CD4-positive, alpha-beta T cell treated with Interleukin-21 for 1 hour (primary cell): ENCODE results near the gene SNX1.
"Not testable (repeated sequence)": the region's sequence is repeated elsewhere in the genome, so short reads cannot be mapped to it uniquely, and the experiment has no call there.

Experiments used
- DNase-seq: peaks from one replicate; pipeline ENCODE4 v3.0.0-alpha.2; 2020

Gene SNX1

DNA sequence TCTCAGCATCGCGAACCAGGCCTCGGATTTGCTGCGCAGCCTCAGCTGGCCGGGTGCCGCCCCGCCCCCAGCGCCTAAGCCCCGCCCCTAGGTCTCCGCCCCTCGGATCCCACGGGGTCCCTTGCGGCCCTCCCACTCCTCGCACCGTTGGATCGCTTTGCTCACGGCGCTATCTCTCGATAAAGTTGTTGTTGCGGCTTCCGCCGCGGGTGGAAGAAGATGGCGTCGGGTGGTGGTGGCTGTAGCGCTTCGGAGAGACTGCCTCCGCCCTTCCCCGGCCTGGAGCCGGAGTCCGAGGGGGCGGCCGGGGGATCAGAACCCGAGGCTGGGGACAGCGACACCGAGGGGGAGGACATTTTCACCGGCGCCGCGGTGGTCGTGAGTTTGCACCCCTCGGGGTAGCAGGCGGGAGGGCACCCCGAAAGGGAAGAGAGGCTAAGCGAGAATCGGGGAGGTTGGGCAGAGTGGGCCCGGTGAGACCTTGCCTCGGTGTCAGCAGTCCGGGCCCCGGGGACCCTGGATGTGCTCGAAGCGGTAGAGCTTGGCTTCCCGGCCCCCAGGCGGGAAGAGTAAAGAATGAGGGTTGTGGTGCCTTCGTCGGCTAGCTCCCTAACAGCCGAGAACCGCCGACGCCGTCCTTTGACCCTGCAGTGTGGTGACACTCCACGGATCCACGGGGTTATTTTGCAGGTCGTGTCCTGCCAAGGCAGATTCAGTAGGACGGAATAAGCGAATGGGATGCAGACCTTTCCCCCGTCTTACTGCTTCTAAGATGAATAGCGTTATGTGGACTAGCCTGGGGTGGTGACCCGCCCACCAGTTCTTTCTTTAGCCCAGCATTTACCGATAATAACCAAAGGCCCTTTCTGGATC lies at the start of gene SNX1:
SNX1 (plus strand) TSS at position 188 of the 873 bp plus-strand sequence; CDS start at position 220, 32 bp downstream.
- peak; percentile 98 for DNase-seq

DNA sequence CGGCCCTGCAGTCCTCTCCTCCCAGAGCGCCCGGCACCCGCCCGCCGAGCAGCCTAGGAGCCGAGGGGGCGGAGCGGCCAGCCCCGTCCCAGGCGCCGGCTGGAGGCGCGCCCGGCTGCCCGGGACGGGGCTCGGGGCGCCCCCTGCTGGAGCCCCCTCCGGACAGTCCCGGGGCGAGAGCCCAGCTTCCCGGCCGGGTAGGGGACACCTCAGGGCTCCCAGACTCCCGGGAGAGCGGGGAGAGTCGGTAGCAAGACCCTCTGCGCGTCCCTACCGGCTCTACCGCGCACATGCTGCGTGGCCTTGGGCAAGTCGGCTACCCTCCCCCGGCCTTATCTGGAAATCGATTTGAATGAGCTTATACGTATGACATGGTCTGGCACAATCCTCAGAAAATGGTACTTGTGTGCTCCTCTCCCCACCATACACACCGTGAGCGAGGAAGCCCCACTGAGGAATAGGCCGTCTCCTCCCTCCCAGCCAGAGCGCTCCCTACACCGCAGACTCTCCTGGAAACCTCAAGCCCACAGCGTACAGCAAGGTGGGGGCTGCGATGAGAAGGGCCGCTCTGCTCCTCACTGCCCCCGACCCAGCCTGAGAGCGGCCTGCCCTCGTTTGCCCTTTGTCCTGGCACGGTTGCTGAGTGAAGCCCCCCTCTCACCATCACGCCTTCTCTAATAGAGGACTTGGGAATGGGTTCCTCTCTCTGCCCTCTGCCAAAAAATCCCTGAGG lies 49.2 kb upstream of the SNX1 start, which contains the start of gene DAPK2:
DAPK2 (minus strand) TSS at position 65 of the 733 bp plus-strand sequence. CDS start 6,224 bp downstream, outside the sequence.
- peak; percentile 71 for DNase-seq

GRCh38 chr15:64048781-64049460 lies 46.9 kb upstream of the SNX1 start:
- DNase-seq = no peak

DNA sequence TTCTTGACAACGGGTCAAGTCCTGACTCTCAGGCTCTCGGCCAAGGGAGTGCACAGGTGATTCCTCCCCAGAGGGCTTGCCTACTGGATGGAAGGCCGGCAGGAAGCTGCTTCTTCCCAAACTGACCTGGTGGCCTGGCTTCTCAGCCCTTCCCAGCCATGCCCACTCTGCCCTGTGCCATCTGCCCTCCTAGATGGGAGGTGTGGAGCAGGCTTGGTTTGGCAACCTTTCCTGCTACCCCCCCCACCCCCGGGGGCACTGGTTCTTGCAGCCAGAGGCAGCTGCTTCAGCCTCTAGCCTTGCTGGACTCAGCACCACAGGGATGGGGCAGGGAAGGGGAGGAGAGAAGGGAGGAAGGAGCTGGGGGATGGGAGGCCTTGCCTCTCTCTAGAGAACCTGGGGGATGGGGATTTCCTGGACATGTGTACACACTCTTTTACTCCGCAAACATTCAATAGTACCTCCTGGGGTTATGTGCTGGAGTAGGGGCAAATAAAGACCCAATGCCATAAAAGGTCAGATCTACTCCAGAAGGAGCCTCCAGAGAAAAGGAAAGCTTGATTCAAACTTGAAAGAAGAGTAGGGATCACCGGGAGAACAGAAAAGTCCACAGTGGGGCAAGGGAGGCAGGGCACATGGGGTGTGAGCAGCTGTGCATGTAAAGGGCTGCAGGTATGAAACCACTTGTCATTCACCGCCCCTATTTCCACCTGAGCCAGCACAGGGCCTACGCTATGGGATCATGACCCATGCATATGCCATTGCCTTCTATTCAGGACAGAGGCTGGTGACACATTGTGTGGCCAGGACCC lies 45.3 kb upstream of the SNX1 start:
- no peak for DNase-seq

DNA sequence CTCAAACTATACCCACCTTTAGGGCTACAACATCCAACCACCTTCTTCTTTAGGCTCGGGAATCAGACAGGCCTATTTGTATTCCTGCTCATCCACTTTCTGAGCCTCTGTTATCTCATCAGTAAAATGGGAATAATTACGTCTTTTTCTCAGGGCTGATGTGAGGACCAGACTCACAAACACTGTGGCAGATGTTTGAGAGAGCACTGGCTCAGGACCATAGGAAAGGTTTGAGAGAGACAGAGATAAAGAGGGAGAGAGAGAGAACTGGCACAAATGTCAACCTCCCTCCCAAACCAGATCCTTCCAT lies 44.7 kb upstream of the SNX1 start:
- DNase-seq = no peak

DNA sequence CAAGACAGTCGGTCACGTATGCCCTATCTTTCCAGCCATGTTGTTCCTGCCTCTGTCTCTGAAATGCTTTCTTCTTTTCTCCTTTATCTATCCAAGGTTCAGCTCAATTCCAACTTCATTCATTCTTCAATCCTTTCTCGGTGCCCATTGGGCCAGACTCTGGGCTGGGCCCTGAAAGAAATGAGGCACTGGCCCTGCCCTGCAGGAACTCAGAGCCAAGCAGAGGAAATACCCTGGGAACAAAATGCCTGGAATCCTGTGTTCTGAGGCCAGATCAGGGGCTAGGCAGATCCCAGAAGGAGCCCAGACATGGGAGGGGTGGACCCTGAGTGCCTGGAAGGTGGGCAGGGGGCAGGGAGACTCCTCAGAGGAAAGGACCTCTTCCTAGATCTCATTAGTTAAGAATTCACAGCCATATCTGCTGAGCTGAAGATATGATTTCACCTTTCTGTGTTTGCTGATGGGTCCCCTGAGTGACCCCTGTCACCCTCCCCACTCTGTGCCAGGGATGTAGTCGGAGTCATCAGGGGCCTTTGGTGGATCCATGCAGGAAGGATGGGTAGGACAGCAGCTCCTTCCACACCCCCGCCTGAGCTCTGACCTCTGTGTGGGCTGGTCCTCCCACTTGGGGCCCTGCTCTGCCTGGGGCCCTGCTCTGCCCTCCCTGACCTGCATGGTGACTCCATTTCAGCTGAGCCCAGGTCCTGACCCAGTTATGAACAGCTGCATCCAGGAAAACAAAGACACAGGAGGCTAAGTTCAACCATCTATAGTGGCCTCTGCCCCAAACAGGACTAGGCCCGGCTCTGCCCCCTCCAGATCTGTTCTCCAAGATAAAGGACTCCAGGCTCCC lies 44.1 kb upstream of the SNX1 start:
- no peak for DNase-seq

- DNase-seq = no peak
Observed at GRCh38 chr15:64052925-64053491, 42.8 kb upstream of the SNX1 start.

GRCh38 chr15:64053674-64054073 lies 42.1 kb upstream of the SNX1 start:
- not testable (repeated sequence) for DNase-seq

GRCh38 chr15:64058279-64058678 lies 37.5 kb upstream of the SNX1 start:
- no peak for DNase-seq

- not testable (repeated sequence) for DNase-seq
Observed at GRCh38 chr15:64059104-64059503, 36.7 kb upstream of the SNX1 start.

DNA sequence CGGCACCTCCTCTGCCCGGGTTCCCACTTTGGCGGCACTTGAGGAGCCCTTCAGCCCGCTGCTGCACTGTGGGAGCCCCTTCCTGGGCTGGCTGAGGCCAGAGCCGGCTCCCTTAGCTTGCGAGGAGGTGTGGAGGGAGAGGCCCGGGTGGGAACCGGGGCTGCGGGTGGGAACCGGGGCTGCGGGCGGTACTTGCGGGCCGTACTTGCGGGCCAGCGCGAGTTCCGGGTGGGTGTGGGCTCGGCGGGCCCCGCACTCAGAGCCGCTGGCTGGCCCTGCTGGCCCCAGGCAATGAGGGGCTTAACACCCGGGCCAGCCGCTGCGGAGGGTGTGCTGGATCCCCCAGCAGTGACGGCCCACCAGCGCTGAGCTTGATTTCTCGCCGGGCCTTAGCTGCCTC lies 35.1 kb upstream of the SNX1 start:
- DNase-seq = no peak

DNA sequence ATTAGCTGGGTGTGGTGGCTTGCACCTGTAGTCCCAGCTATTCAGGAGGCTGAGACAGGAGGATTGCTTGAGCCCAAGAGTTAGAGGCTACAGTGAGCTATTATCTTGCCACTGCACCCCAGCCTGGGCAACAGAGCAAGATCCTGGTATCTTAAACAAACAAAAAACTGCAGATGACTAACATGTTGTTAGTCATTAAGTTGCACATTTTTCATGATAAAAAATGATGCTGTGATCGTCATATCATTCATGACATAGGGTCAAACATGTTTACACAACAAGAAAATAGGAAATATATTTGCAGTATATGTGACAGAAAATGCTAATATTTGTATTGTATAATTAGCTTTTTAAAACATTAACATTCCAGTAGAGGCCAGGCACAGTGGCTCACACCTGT lies 29.3 kb upstream of the SNX1 start:
- DNase-seq = no peak

DNA sequence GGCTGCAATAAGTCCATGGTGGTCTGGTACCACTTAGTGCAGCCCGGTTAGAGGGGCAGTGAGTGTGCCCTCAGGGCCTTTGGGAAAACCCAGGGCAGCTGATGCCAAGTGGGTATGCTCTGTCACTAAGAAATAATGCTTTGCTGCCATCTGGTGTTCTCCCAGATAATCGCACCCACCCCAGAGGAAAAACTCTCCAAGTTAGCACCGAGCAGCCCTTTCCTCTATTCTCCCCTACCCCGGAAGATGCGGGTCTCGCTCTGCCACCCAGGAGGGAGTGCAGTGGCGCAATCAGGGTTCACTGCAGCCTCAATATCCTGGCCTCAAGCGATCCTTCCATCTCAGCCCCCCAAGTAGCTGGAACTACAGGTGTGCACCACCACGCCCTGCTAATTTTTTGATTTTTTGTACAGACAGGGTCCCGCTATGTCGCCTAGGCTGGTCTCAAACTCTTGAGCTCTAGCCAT lies 28.2 kb upstream of the SNX1 start:
- DNase-seq = peak; percentile 78

- no peak for DNase-seq
Observed at GRCh38 chr15:64068133-64068532, 27.6 kb upstream of the SNX1 start.

DNA sequence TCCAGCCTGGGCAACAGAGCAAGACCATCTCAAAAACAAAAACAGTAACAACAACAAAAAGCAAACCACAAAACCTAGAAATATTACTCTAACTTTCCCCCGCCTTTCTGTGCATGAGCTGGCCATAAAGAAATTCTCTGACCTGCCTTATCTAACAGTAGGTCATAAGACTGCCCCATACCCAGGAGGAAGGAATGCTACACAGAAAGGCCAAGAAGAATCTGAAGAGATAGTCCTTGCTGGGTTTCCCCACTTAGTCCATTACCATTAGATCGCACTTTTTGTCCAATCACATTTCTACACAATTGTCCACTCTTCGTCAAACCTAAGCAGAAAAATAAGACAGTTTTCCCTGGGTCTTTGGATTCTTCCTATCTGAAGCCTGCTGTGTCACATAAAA lies 25.7 kb upstream of the SNX1 start:
- DNase-seq = no peak

- DNase-seq = no peak
Observed at GRCh38 chr15:64070965-64071851, 24.6 kb upstream of the SNX1 start.

GRCh38 chr15:64071931-64072765 lies 23.6 kb upstream of the SNX1 start:
- no peak for DNase-seq

GRCh38 chr15:64072812-64073211 lies 23.0 kb upstream of the SNX1 start:
- no peak for DNase-seq

- DNase-seq = not testable (repeated sequence)
Observed at GRCh38 chr15:64073496-64073895, 22.3 kb upstream of the SNX1 start.
